ENCODE data around the gene PCSK2. TPM values are rescaled to one million over a fixed set of nuclear protein-coding genes. Genes with fewer than 3 reads are reported as not detected.

The PCSK2 gene
- total and polyA plus RNA-seq, 4 donors, result 0.08 to 0.14 (median 0.09) TPM; not detected in 1

- no peaks in the 10 kb centered on the region for H3K9me3 ChIP-seq (ENCODE audit: control insufficient read depth in 4 of 4, low read length in 3 of 4)
- H3K9ac ChIP-seq (ENCODE audit: low read depth in 1 of 2, low read length in 2 of 2), result no peak overlapping the region
- TF ChIP-seq, protein P1, sequence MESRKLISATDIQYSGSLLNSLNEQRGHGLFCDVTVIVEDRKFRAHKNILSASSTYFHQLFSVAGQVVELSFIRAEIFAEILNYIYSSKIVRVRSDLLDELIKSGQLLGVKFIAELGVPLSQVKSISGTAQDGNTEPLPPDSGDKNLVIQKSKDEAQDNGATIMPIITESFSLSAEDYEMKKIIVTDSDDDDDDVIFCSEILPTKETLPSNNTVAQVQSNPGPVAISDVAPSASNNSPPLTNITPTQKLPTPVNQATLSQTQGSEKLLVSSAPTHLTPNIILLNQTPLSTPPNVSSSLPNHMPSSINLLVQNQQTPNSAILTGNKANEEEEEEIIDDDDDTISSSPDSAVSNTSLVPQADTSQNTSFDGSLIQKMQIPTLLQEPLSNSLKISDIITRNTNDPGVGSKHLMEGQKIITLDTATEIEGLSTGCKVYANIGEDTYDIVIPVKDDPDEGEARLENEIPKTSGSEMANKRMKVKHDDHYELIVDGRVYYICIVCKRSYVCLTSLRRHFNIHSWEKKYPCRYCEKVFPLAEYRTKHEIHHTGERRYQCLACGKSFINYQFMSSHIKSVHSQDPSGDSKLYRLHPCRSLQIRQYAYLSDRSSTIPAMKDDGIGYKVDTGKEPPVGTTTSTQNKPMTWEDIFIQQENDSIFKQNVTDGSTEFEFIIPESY (IDR thresholded peaks at IDR 0.05), result no peak
- no peak for TF ChIP-seq GABPA (IDR thresholded peaks at IDR 0.05 in 1 of 2, conservative IDR thresholded peaks at IDR 0.05 in 1 of 2)
- TF ChIP-seq YY1 (IDR thresholded peaks at IDR 0.05), result no peak
- no peak for TF ChIP-seq NR2F2 (IDR thresholded peaks at IDR 0.05)
- TF ChIP-seq SP1 (IDR thresholded peaks at IDR 0.05), result no peak
- TF ChIP-seq EGR1 (IDR thresholded peaks at IDR 0.05; ENCODE audit: low read depth in 2 of 2), result no peak
- no peak for TF ChIP-seq HNF4A (conservative IDR thresholded peaks at IDR 0.05)
- TF ChIP-seq CTCF (IDR thresholded peaks at IDR 0.05; ENCODE audit: low read depth, low read length, missing input control), result no peak
- TF ChIP-seq, protein P2, sequence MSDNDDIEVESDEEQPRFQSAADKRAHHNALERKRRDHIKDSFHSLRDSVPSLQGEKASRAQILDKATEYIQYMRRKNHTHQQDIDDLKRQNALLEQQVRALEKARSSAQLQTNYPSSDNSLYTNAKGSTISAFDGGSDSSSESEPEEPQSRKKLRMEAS (IDR thresholded peaks at IDR 0.05), result no peak
- TF ChIP-seq TAF1 (conservative IDR thresholded peaks at IDR 0.05), result no peak
- TF ChIP-seq ATF3 (IDR thresholded peaks at IDR 0.05), result no peak
- no peak for TF ChIP-seq FOXA1 (IDR thresholded peaks at IDR 0.05)
- WGBS, result 79% methylated on average over 8 of the region's 8 CpGs
- H3K36me3 ChIP-seq (ENCODE audit: control insufficient read depth in 4 of 4, insufficient read depth in 3 of 4, low read depth in 1 of 4, low read length in 3 of 4), result no peaks in the 10 kb centered on the region
- no peaks in the 10 kb centered on the region for H3K4me1 ChIP-seq (ENCODE audit: control insufficient read depth in 4 of 4, insufficient read depth in 4 of 4, low read length in 3 of 4)
- no peak overlapping the region for H3K27ac ChIP-seq (ENCODE audit: low read depth in 1 of 2, low read length in 2 of 2)
- H3K27me3 ChIP-seq (ENCODE audit: control insufficient read depth in 4 of 4, insufficient read depth in 4 of 4, low read length in 3 of 4), result peaks cover 0 to 11% (median 2%) of the 10 kb centered on the region in 4 donors
- H3K4me3 ChIP-seq (ENCODE audit: low read depth in 1 of 3, low read length in 3 of 3), result no peak overlapping the region
- DNase-seq (ENCODE audit: low spot score), result no peak
Measured at GRCh38 chr20:17456279-17456678, 229.4 kb downstream of the PCSK2 start.

DNA sequence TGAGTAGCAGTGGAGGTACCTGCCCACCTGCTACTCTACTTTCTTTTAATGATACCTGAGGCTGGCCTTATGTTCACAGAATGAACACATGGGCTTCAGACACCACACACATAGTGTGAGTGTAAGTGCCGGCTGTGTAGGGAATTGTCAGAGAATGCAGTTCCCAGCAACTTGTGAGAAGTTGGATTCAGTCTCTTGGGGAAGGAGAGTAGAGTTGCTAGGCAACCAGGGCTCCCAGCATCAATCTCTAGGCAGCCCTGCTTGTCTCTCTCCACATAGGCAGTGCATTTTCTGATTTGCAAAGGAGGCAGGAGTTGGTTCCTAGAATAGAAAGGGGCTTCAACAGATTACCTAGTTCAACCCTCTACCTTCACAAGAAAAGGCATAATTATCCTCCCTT is 230.2 kb downstream of the PCSK2 start:
- Histone ChIP-seq H3K27me3 (ENCODE audit: control insufficient read depth in 4 of 4, insufficient read depth in 4 of 4, low read length in 3 of 4) (peaks cover 0 to 8% (median 2%) of the 10 kb centered on the region in 4 donors), H3K4me1 (ENCODE audit: control insufficient read depth in 4 of 4, insufficient read depth in 4 of 4, low read length in 3 of 4) (no peaks in the 10 kb centered on the region), H3K27ac (ENCODE audit: low read depth in 1 of 2, low read length in 2 of 2) (no peak overlapping the region), H3K9me3 (ENCODE audit: control insufficient read depth in 4 of 4, low read length in 3 of 4) (no peaks in the 10 kb centered on the region), H3K4me3 (ENCODE audit: low read depth in 1 of 3, low read length in 3 of 3) (no peak overlapping the region), H3K9ac (ENCODE audit: low read depth in 1 of 2, low read length in 2 of 2) (no peak overlapping the region), H3K36me3 (ENCODE audit: control insufficient read depth in 4 of 4, insufficient read depth in 3 of 4, low read depth in 1 of 4, low read length in 3 of 4) (no peaks in the 10 kb centered on the region)
- DNase-seq (ENCODE audit: low spot score), result no peak
- no peak for TF ChIP-seq RXRA (IDR thresholded peaks at IDR 0.05)
- no peak for TF ChIP-seq CTCF (IDR thresholded peaks at IDR 0.05; ENCODE audit: low read depth, low read length, missing input control)
- TF ChIP-seq, protein P3, sequence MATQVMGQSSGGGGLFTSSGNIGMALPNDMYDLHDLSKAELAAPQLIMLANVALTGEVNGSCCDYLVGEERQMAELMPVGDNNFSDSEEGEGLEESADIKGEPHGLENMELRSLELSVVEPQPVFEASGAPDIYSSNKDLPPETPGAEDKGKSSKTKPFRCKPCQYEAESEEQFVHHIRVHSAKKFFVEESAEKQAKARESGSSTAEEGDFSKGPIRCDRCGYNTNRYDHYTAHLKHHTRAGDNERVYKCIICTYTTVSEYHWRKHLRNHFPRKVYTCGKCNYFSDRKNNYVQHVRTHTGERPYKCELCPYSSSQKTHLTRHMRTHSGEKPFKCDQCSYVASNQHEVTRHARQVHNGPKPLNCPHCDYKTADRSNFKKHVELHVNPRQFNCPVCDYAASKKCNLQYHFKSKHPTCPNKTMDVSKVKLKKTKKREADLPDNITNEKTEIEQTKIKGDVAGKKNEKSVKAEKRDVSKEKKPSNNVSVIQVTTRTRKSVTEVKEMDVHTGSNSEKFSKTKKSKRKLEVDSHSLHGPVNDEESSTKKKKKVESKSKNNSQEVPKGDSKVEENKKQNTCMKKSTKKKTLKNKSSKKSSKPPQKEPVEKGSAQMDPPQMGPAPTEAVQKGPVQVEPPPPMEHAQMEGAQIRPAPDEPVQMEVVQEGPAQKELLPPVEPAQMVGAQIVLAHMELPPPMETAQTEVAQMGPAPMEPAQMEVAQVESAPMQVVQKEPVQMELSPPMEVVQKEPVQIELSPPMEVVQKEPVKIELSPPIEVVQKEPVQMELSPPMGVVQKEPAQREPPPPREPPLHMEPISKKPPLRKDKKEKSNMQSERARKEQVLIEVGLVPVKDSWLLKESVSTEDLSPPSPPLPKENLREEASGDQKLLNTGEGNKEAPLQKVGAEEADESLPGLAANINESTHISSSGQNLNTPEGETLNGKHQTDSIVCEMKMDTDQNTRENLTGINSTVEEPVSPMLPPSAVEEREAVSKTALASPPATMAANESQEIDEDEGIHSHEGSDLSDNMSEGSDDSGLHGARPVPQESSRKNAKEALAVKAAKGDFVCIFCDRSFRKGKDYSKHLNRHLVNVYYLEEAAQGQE (IDR thresholded peaks at IDR 0.05), result no peak
- TF ChIP-seq FOXA1 (IDR thresholded peaks at IDR 0.05), result no peak
- no peak for TF ChIP-seq YY1 (IDR thresholded peaks at IDR 0.05)
- TF ChIP-seq, protein P2 (IDR thresholded peaks at IDR 0.05), result no peak
- WGBS, result 85% methylated on average over 1 of the region's 1 CpG

Measured in liver (tissue), 9 donors.